ENCODE results near the gene PRKN.

The PRKN gene

GRCh38 chr6:161393292-161393691, 1334.3 kb downstream of the PRKN start:
- DNase-seq (ENCODE audit: extremely low read depth, low read depth) = no peak
- no peak for TF ChIP-seq CTCF (IDR thresholded peaks at IDR 0.05; ENCODE audit: low read depth, low read length)

DNA sequence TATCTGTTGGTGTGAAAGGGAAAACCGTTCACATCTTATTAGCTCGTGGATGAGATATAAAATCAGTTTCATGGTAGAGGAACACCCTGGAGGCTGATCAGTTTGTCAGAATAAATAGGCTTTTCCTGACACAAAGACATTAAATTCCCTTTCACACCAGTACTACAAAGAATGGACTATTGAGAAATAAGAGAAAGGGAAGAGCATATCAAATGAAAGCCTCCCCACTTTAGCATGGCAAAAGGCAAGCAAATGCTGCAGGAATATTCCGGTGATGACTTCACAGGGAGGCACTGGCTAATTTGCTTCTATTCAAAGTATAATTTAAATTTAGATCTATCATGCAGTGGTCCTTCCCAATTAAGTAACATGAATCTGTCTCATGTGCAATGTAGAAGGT, 1337.8 kb downstream of the PRKN start:
- DNase-seq (ENCODE audit: extremely low read depth, low read depth) = no peak
- no peak for TF ChIP-seq CTCF (IDR thresholded peaks at IDR 0.05; ENCODE audit: low read depth, low read length)

DNA sequence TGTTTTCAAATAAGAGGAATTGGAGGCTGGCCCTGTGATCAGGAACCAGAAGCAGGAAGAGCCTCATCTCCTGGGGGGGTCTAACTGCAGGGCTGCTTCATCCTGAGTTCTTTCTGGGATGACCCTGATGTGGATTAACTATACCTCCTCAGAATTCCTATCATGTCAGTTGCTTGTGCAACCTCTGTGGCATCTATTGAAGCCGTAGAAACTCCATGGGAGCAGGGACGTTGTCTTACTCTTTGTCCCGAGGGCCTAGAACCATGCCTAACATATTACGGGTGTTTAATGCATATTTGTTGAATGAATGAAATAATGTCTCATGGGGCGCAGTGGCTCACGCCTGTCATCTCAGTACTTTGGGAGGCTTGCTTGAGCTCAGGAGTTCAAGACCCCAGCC, 1343.6 kb downstream of the PRKN start:
- no peak for DNase-seq (ENCODE audit: extremely low read depth, low read depth)
- no peak for TF ChIP-seq CTCF (IDR thresholded peaks at IDR 0.05; ENCODE audit: low read depth, low read length)

DNA sequence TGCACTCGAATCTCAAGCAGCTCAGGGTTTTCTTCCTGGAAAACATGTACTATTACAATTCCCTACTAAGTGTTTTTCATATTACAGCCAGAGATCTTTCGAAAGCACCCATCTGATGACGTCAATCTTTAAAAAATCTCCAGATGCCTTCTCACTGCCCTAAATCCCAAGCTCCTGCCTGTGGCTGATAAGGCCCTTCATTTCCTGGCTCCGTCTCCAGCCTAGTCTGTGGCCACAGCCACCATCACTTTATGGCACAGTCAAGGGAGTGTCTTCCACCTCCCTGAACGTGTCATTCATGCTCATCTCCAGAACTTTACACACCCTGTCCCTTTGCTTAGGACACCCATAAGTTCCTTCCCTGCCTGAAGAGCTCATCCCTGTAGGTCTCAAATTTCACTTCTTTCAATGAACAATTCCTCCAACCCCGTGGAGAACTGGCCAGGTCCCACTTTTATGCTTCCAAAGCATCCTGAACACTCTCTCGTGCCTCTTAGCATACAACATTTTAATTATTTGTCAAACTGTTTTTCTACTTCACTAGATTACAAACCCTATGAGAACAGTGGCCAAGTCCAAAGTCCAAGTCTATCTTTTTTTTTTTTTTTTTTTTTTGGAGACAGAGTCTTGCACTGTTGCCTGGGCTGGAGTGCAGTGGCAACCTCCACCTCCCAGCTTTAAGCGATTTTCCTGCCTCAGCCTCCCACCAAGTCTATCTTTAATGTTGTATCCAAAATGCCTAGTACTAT, 1347.6 kb downstream of the PRKN start:
- no peak for DNase-seq (ENCODE audit: extremely low read depth, low read depth)
- TF ChIP-seq CTCF (IDR thresholded peaks at IDR 0.05; ENCODE audit: low read depth, low read length) = no peak

GRCh38 chr6:161378115-161378514, 1349.5 kb downstream of the PRKN start:
- DNase-seq (ENCODE audit: extremely low read depth, low read depth) = no peak
- TF ChIP-seq CTCF (IDR thresholded peaks at IDR 0.05; ENCODE audit: low read depth, low read length) = no peak

DNA sequence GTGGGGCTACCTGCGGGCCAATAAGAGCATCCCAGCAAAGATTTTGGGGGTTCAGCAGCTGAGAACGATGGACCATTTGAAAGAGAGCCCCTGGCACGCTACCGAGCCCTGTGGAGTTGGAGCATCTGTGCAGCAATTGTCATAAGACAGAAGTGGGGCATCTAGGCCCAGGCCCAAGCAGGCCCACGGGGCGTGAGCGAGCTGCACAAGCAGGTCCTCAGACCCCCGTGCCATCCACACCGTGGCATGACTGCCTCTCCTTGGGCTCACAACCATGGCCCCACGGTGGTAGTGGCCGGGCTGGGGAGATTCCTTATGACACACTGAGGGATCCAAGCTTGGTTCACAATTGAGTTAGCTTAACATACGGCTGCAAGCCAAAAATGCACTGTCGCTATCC, 1350.5 kb downstream of the PRKN start:
- no peak for DNase-seq (ENCODE audit: extremely low read depth, low read depth)
- no peak for TF ChIP-seq CTCF (IDR thresholded peaks at IDR 0.05; ENCODE audit: low read depth, low read length)

- TF ChIP-seq CTCF (IDR thresholded peaks at IDR 0.05; ENCODE audit: low read depth, low read length) = no peak
- DNase-seq (ENCODE audit: extremely low read depth, low read depth) = no peak
These were observed 1351.2 kb downstream of the PRKN start for GRCh38 chr6:161376367-161376766.

All from AG09319 (cell line).